Gastroesophageal sphincter (tissue), 3 donors: Measurements from ENCODE around the gene N4BP2L1.

ENCODE experiments used
- CTCF ChIP-seq, 4 experiments: fragments of 200-600 bp in 2 of 4; fragments of 450-650 bp in 2 of 4; sonication (generic) in 1 of 4; IDR thresholded peaks; one replicate each; pipeline ENCODE4 v1.5.1; 2017 to 2019; ENCODE audit warnings: antibody characterized with exemption in 4 of 4, mild to moderate bottlenecking in 2 of 4, moderate library complexity in 2 of 4
- POLR2A ChIP-seq, 2 donors: fragments of 450-650 bp; IDR thresholded peaks; one replicate each; pipeline ENCODE4 v1.6.1; 2017; ENCODE audit warnings: antibody characterized with exemption in 2 of 2, mild to moderate bottlenecking in 2 of 2, moderate library complexity in 1 of 2
- POLR2AphosphoS5 ChIP-seq: sonication (generic); formaldehyde crosslinking; IDR thresholded peaks from one replicate; pipeline ENCODE4 v1.6.1; 2017; ENCODE audit warnings: antibody characterized with exemption

GRCh38 chr13:32431361-32431760, 3.4 kb upstream of the N4BP2L1 start:
- TF ChIP-seq POLR2A (IDR thresholded peaks at IDR 0.05) (no peak), CTCF (IDR thresholded peaks at IDR 0.05) (no peak), POLR2AphosphoS5 (no peak)
